Prostate gland (tissue), 2 donors: ENCODE measurements around the gene ECEL1.

ENCODE experiments used
- CTCF ChIP-seq, 4 experiments: fragments of 200-600 bp in 2 of 4; fragments of 450-650 bp in 2 of 4; sonication (generic) in 2 of 4; IDR thresholded peaks; 1 replicate in 3 of 4; 2 replicates in 1 of 4; pipeline ENCODE4 v1.5.1; 2016 to 2019; ENCODE audit warnings: antibody characterized with exemption in 4 of 4, mild to moderate bottlenecking in 2 of 4, moderate library complexity in 2 of 4
- POLR2AphosphoS5 ChIP-seq: sonication (generic); formaldehyde crosslinking; IDR thresholded peaks from one replicate; pipeline ENCODE4 v1.6.1; 2017; ENCODE audit warnings: antibody characterized with exemption

DNA sequence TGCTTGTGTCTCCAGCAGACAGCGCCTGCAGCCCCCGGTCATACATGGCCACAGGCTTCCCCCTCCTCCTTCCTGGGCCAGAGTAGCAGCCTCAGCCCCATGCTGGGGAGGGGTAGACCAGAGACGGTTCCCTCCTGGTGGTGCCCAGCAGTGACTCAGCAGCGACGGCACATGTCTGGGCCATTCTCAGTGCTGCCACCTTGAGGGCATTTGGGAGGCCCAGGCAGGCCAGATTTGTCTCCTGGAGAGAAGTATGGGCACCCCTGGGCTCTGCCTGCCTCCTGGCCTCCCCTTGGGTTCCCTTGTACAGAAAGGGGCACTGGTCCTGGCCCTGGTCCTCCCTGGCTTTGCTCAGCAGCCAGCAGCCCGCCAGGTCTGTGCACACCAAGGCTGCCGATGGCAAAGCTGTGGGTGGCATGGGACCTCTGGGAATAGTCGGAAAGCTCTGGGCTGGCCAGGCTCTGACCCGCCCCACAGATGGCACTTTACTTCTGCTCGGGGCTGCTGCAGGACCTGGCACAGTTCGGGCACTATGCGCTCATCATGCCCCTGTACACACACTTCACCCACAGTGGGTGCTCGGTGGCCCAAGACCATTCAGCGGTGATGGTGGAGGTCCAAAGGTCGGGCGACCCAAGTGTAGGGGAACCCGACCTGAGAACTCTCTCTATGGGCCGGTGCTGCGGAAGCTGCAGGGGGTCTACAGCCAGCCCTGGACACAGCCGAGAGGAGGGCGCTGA lies 43.1 kb downstream of the ECEL1 start:
- TF ChIP-seq CTCF (IDR thresholded peaks at IDR 0.05) (peak in 3 of 4 experiments; percentile 16 to 32 (median 26)), POLR2AphosphoS5 (no peak)
